ENCODE measurements around the gene KIAA1549.
"Not testable (repeated sequence)": the region's sequence is repeated elsewhere in the genome, so short reads cannot be mapped to it uniquely, and the experiment has no call there.

Gene KIAA1549

GRCh38 chr7:138941545-138941944 is 39.6 kb downstream of the KIAA1549 start:
- DNase-seq (ENCODE audit: low spot score), result no peak

GRCh38 chr7:138940602-138941001 is 40.6 kb downstream of the KIAA1549 start:
- not testable (repeated sequence) for DNase-seq (ENCODE audit: low spot score)

GRCh38 chr7:138937484-138937883 is 43.7 kb downstream of the KIAA1549 start:
- no peak for DNase-seq (ENCODE audit: low spot score)

- peak; percentile 67 for DNase-seq (ENCODE audit: low spot score)
Observed at GRCh38 chr7:138935465-138936011, 45.7 kb downstream of the KIAA1549 start.

- DNase-seq (ENCODE audit: low spot score), result no peak
Observed at GRCh38 chr7:138934861-138935260, 46.3 kb downstream of the KIAA1549 start.

GRCh38 chr7:138934367-138934766 is 46.8 kb downstream of the KIAA1549 start:
- DNase-seq (ENCODE audit: low spot score), result no peak

- DNase-seq (ENCODE audit: low spot score), result no peak
Observed at GRCh38 chr7:138932870-138933269, 48.3 kb downstream of the KIAA1549 start.

- DNase-seq (ENCODE audit: low spot score), result no peak
Observed at GRCh38 chr7:138932427-138932826, 48.8 kb downstream of the KIAA1549 start.

- DNase-seq (ENCODE audit: low spot score), result no peak
Observed at GRCh38 chr7:138929969-138930368, 51.2 kb downstream of the KIAA1549 start.

GRCh38 chr7:138926241-138926612 is 55.0 kb downstream of the KIAA1549 start:
- DNase-seq (ENCODE audit: low spot score), result no peak

GRCh38 chr7:138924501-138925225 is 56.5 kb downstream of the KIAA1549 start:
- DNase-seq (ENCODE audit: low spot score), result peak; percentile 42

GRCh38 chr7:138921277-138921676 is 59.9 kb downstream of the KIAA1549 start:
- DNase-seq (ENCODE audit: low spot score), result no peak

- no peak for DNase-seq (ENCODE audit: low spot score)
Observed at GRCh38 chr7:138919911-138920310, 61.3 kb downstream of the KIAA1549 start.

GRCh38 chr7:138919216-138919615 is 62.0 kb downstream of the KIAA1549 start:
- DNase-seq (ENCODE audit: low spot score), result no peak

- no peak for DNase-seq (ENCODE audit: low spot score)
Observed at GRCh38 chr7:138918756-138919155, 62.4 kb downstream of the KIAA1549 start.

- DNase-seq (ENCODE audit: low spot score), result no peak
Observed at GRCh38 chr7:138918176-138918575, 63.0 kb downstream of the KIAA1549 start.

- no peak for DNase-seq (ENCODE audit: low spot score)
Observed at GRCh38 chr7:138917771-138918170, 63.4 kb downstream of the KIAA1549 start.

GRCh38 chr7:138916731-138917130 is 64.5 kb downstream of the KIAA1549 start:
- DNase-seq (ENCODE audit: low spot score), result no peak

- no peak for DNase-seq (ENCODE audit: low spot score)
Observed at GRCh38 chr7:138916275-138916674, 64.9 kb downstream of the KIAA1549 start.

GRCh38 chr7:138913783-138914182 is 67.4 kb downstream of the KIAA1549 start:
- DNase-seq (ENCODE audit: low spot score), result no peak

- DNase-seq (ENCODE audit: low spot score), result no peak
Observed at GRCh38 chr7:138911007-138911406, 70.2 kb downstream of the KIAA1549 start.

GRCh38 chr7:138907850-138908249 is 73.3 kb downstream of the KIAA1549 start:
- DNase-seq (ENCODE audit: low spot score), result no peak

GRCh38 chr7:138907201-138907847 is 73.9 kb downstream of the KIAA1549 start:
- no peak for DNase-seq (ENCODE audit: low spot score)
